Neural cell (in vitro differentiated cells): ENCODE results near the gene TBC1D23. TPM values are rescaled to one million over a fixed set of nuclear protein-coding genes. Genes with fewer than 3 reads are reported as not detected.
"Not testable (repeated sequence)": the region's sequence is repeated elsewhere in the genome, so short reads cannot be mapped to it uniquely, and the experiment has no call there.

Experiments used
- H2AFZ ChIP-seq: fragments of 200-600, 300-800 bp; sonication (generic), shearing (Covaris generic); 2 replicates; pipeline ENCODE4 v1.6.0; 2014; ENCODE audit warnings: low read depth, mild to moderate bottlenecking, antibody characterized with exemption, low read length, moderate library complexity
- H3F3A ChIP-seq: fragments of 200-600 bp; shearing (Covaris generic); 2 replicates; pipeline ENCODE4 v1.6.1; 2016; ENCODE audit warnings: mild to moderate bottlenecking, moderate library complexity, mixed read lengths, antibody characterized with exemption, low read length; ENCODE audit not compliant: insufficient read depth, poor library complexity, severe bottlenecking
- H3K27ac ChIP-seq: fragments of 200-600, 300-800 bp; sonication (generic), shearing (Covaris generic); 2 replicates; pipeline ENCODE4 v1.5.1; 2014; ENCODE audit warnings: mild to moderate bottlenecking, low read length, moderate library complexity
- H3K27me3 ChIP-seq: fragments of 300-800, 200-600 bp; sonication (generic), shearing (Covaris generic); 2 replicates; pipeline ENCODE4 v1.6.0; 2014; ENCODE audit warnings: mild to moderate bottlenecking, low read depth, low read length, moderate library complexity; ENCODE audit not compliant: insufficient read depth
- H3K36me3 ChIP-seq: fragments of 300-800, 200-600 bp; sonication (generic), shearing (Covaris generic); 2 replicates; pipeline ENCODE4 v1.5.1; 2014; ENCODE audit warnings: mild to moderate bottlenecking, antibody characterized with exemption, low read length, moderate library complexity; ENCODE audit not compliant: insufficient read depth
- H3K4me2 ChIP-seq: fragments of 300-800, 200-600 bp; sonication (generic), shearing (Covaris generic); 2 replicates; pipeline ENCODE4 v1.6.0; 2014; ENCODE audit warnings: mild to moderate bottlenecking, low read length
- H3K4me3 ChIP-seq: fragments of 300-800, 200-600 bp; sonication (generic), shearing (Covaris generic); 2 replicates; pipeline ENCODE4 v1.5.1; 2014; ENCODE audit warnings: mild to moderate bottlenecking, low read length, moderate library complexity
- H3K79me2 ChIP-seq: fragments of 200-600 bp; shearing (Covaris generic); replicated peaks from 2 replicates; pipeline ENCODE4 v1.6.0; 2014; ENCODE audit warnings: mild to moderate bottlenecking, low read length, moderate library complexity; ENCODE audit not compliant: insufficient read depth
- H3K9ac ChIP-seq: fragments of 300-800, 200-600 bp; sonication (generic), shearing (Covaris generic); 2 replicates; pipeline ENCODE4 v1.6.1; 2016; ENCODE audit warnings: mild to moderate bottlenecking, low read length, mixed read lengths
- H3K9me2 ChIP-seq: fragments of 200-600 bp; shearing (Covaris generic); 2 replicates; pipeline ENCODE4 v1.6.1; 2016; ENCODE audit warnings: mild to moderate bottlenecking, low read length, mixed read lengths; ENCODE audit not compliant: insufficient read depth
- H3K9me3 ChIP-seq: fragments of 200-600, 300-800 bp; sonication (generic), shearing (Covaris generic); 2 replicates; pipeline ENCODE4 v1.6.1; 2016; ENCODE audit warnings: mild to moderate bottlenecking, mixed run types, low read length, moderate library complexity, mixed read lengths
- H4K20me1 ChIP-seq: fragments of 200-600 bp; shearing (Covaris generic); 2 replicates; pipeline ENCODE4 v1.6.1; 2016; ENCODE audit warnings: mild to moderate bottlenecking, mixed run types; ENCODE audit not compliant: insufficient read depth
- EP300 ChIP-seq: fragments of 450-650 bp; conservative IDR thresholded peaks from 2 replicates; pipeline ENCODE4 v1.6.1; 2014; ENCODE audit warnings: antibody characterized with exemption, mild to moderate bottlenecking, moderate library complexity; ENCODE audit not compliant: poor library complexity, severe bottlenecking
- EZH2 ChIP-seq: fragments of 200-600, 300-800 bp; shearing (Covaris generic), sonication (generic); IDR thresholded peaks from 2 replicates; pipeline ENCODE4 v1.6.1; 2014; ENCODE audit warnings: antibody characterized with exemption, low read length, borderline replicate concordance, mild to moderate bottlenecking; ENCODE audit not compliant: insufficient read depth, poor library complexity, severe bottlenecking
- MXI1 ChIP-seq: fragments of 450-650 bp; conservative IDR thresholded peaks from 2 replicates; pipeline ENCODE4 v1.6.1; 2014; ENCODE audit warnings: antibody characterized with exemption, mild to moderate bottlenecking; ENCODE audit not compliant: poor library complexity, severe bottlenecking
- POLR2AphosphoS5 ChIP-seq: IDR thresholded peaks from 2 replicates; pipeline ENCODE4 v1.6.1; 2012
- RAD21 ChIP-seq: fragments of 450-650 bp; conservative IDR thresholded peaks from 2 replicates; pipeline ENCODE4 v1.6.1; 2014; ENCODE audit warnings: antibody characterized with exemption, mild to moderate bottlenecking, moderate library complexity
- REST ChIP-seq: IDR thresholded peaks from 2 replicates; pipeline ENCODE4 v1.6.1; 2012; ENCODE audit warnings: borderline replicate concordance
- SMC3 ChIP-seq: fragments of 450-650 bp; conservative IDR thresholded peaks from 2 replicates; pipeline ENCODE4 v1.6.1; 2014; ENCODE audit warnings: antibody characterized with exemption, mild to moderate bottlenecking, moderate library complexity; ENCODE audit not compliant: poor library complexity
- TAF1 ChIP-seq: IDR thresholded peaks from 2 replicates; pipeline ENCODE4 v1.6.1; 2012; ENCODE audit warnings: low read depth
- polyA plus RNA-seq: library from polyadenylated mRNA; depleted of rRNA; stranded (reverse); fragments of >200 nt; gene quantifications from 2 replicates; pipeline ENCODE4 v1.2.3, GENCODE V29; 2014
- TF ChIP-seq, protein P1 (sequence below): fragments of 450-650 bp; IDR thresholded peaks from 2 replicates; pipeline ENCODE4 v1.5.1; 2014; ENCODE audit warnings: antibody characterized with exemption, mild to moderate bottlenecking, moderate library complexity; ENCODE audit not compliant: poor library complexity, severe bottlenecking

The TBC1D23 gene
- polyA plus RNA-seq, 1 donor from 2014 or later = 51.3 TPM

- Histone ChIP-seq H3K79me2 (no peaks in the 10 kb centered on the region), H3K9ac (no peak overlapping the region), H3K27ac (no peak overlapping the region), H2AFZ (no peak overlapping the region), H3F3A (no peaks in the 10 kb centered on the region), H3K27me3 (no peaks in the 10 kb centered on the region), H3K4me2 (no peak overlapping the region), H4K20me1 (no peaks in the 10 kb centered on the region), H3K36me3 (no peaks in the 10 kb centered on the region), H3K9me3 (no peaks in the 10 kb centered on the region), H3K9me2 (no peaks in the 10 kb centered on the region), H3K4me3 (no peak overlapping the region)
- no peak for TF ChIP-seq EZH2
- no peak for TF ChIP-seq MXI1
- TF ChIP-seq, protein P1, sequence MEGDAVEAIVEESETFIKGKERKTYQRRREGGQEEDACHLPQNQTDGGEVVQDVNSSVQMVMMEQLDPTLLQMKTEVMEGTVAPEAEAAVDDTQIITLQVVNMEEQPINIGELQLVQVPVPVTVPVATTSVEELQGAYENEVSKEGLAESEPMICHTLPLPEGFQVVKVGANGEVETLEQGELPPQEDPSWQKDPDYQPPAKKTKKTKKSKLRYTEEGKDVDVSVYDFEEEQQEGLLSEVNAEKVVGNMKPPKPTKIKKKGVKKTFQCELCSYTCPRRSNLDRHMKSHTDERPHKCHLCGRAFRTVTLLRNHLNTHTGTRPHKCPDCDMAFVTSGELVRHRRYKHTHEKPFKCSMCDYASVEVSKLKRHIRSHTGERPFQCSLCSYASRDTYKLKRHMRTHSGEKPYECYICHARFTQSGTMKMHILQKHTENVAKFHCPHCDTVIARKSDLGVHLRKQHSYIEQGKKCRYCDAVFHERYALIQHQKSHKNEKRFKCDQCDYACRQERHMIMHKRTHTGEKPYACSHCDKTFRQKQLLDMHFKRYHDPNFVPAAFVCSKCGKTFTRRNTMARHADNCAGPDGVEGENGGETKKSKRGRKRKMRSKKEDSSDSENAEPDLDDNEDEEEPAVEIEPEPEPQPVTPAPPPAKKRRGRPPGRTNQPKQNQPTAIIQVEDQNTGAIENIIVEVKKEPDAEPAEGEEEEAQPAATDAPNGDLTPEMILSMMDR = no peak
- no peak for TF ChIP-seq REST
- no peak for TF ChIP-seq TAF1
- TF ChIP-seq EP300 = no peak
- TF ChIP-seq POLR2AphosphoS5 = no peak
- TF ChIP-seq RAD21 = no peak
- no peak for TF ChIP-seq SMC3
Observed at GRCh38 chr3:100324044-100324443, 63.3 kb downstream of the TBC1D23 start.

DNA sequence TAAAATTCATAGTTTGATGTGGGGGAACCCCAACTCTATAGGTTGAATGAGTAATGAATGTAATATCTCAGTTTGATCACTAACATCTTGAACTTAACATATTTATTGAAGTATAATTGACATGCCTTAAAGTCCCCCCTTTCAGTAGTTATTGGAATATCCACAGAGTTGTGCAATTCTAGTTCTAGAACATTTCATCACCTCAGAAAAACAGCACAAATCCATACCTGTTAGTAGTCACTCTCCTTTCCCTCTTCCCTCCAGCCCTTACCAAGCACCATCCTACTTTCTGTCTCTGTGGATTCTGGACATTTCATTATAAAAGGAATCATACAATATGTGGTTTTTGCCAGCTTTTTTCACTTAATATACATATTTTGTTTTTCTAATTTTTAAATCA, 65.0 kb downstream of the TBC1D23 start:
- H2AFZ ChIP-seq = no peak overlapping the region
- H3K36me3 ChIP-seq = no peaks in the 10 kb centered on the region
- H3K79me2 ChIP-seq = no peaks in the 10 kb centered on the region
- no peak overlapping the region for H3K4me2 ChIP-seq
- TF ChIP-seq SMC3 = no peak
- TF ChIP-seq REST = no peak
- TF ChIP-seq, protein P1 = no peak
- TF ChIP-seq EP300 = no peak
- TF ChIP-seq TAF1 = no peak
- no peak for TF ChIP-seq EZH2
- no peak for TF ChIP-seq RAD21
- TF ChIP-seq POLR2AphosphoS5 = no peak
- no peak for TF ChIP-seq MXI1
- H3K9me2 ChIP-seq = no peaks in the 10 kb centered on the region
- no peaks in the 10 kb centered on the region for H4K20me1 ChIP-seq
- H3K27me3 ChIP-seq = no peaks in the 10 kb centered on the region
- H3K27ac ChIP-seq = no peak overlapping the region
- H3K4me3 ChIP-seq = no peak overlapping the region
- no peaks in the 10 kb centered on the region for H3K9me3 ChIP-seq
- no peaks in the 10 kb centered on the region for H3F3A ChIP-seq
- H3K9ac ChIP-seq = no peak overlapping the region

- not testable (repeated sequence) for H3K27ac ChIP-seq, H3F3A ChIP-seq
Observed at GRCh38 chr3:100327377-100327776, 66.6 kb downstream of the TBC1D23 start.

More at GRCh38 chr3:100327377-100327776, 66.6 kb downstream of the TBC1D23 start:
- H3K9me3 ChIP-seq, H4K20me1 ChIP-seq, H3K9ac ChIP-seq, H3K36me3 ChIP-seq, H3K4me2 ChIP-seq, H2AFZ ChIP-seq, H3K27me3 ChIP-seq, H3K9me2 ChIP-seq, H3K4me3 ChIP-seq, H3K79me2 ChIP-seq: not testable (repeated sequence)
